Prostate gland (tissue), 2 donors: ENCODE results near the gene GPRIN3.

ENCODE experiments used
- POLR2AphosphoS5 ChIP-seq: sonication (generic); formaldehyde crosslinking; IDR thresholded peaks from one replicate; pipeline ENCODE4 v1.6.1; 2017; ENCODE audit warnings: antibody characterized with exemption
- TF ChIP-seq, protein P1 (sequence below), 4 experiments: fragments of 200-600 bp in 2 of 4; fragments of 450-650 bp in 2 of 4; sonication (generic) in 2 of 4; IDR thresholded peaks; 1 replicate in 3 of 4; 2 replicates in 1 of 4; pipeline ENCODE4 v1.5.1; 2016 to 2019; ENCODE audit warnings: antibody characterized with exemption in 4 of 4, mild to moderate bottlenecking in 2 of 4, moderate library complexity in 2 of 4

DNA sequence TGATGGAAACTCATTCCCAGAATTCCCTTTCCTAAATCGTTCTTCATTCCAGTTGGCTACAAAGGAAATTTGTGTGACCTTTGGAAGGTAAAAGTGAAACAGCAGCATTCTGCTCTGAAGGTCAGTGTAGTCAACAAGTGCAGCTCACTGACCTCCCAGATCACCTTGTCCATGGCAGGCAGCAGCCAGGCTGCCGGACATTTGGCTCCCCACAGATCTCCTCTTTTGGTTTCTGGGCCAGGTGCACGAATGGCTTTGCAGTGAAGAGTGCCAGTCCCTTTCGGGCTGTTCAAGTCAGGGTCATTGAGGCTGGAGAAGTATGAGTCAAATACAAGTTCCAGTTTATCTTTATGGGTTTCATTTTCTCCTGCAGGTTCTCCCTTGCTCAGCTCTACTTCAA lies 14.3 kb downstream of the GPRIN3 start:
- TF ChIP-seq, protein P1, sequence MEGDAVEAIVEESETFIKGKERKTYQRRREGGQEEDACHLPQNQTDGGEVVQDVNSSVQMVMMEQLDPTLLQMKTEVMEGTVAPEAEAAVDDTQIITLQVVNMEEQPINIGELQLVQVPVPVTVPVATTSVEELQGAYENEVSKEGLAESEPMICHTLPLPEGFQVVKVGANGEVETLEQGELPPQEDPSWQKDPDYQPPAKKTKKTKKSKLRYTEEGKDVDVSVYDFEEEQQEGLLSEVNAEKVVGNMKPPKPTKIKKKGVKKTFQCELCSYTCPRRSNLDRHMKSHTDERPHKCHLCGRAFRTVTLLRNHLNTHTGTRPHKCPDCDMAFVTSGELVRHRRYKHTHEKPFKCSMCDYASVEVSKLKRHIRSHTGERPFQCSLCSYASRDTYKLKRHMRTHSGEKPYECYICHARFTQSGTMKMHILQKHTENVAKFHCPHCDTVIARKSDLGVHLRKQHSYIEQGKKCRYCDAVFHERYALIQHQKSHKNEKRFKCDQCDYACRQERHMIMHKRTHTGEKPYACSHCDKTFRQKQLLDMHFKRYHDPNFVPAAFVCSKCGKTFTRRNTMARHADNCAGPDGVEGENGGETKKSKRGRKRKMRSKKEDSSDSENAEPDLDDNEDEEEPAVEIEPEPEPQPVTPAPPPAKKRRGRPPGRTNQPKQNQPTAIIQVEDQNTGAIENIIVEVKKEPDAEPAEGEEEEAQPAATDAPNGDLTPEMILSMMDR (IDR thresholded peaks at IDR 0.05) = no peak
- no peak for TF ChIP-seq POLR2AphosphoS5
